ENCODE data around the gene PPP2R2B.

The PPP2R2B gene

GRCh38 chr5:146734936-146735577 is 143.5 kb downstream of the PPP2R2B start:
- TF ChIP-seq FOXM1 (IDR thresholded peaks at IDR 0.05; ENCODE audit: borderline replicate concordance, low read depth) = no peak
- no peak for TF ChIP-seq RAD21 (IDR thresholded peaks at IDR 0.05; ENCODE audit: low read depth)
- no peak for TF ChIP-seq REST (IDR thresholded peaks at IDR 0.05; ENCODE audit: low read depth)
- TF ChIP-seq TAF1 (IDR thresholded peaks at IDR 0.05; ENCODE audit: low read depth) = no peak
- TF ChIP-seq MAX (IDR thresholded peaks at IDR 0.05) = no peak
- no peak for TF ChIP-seq NFIC (IDR thresholded peaks at IDR 0.05)
- no peak for TF ChIP-seq ZBTB7A (IDR thresholded peaks at IDR 0.05; ENCODE audit: low read depth)
- TF ChIP-seq USF1 (IDR thresholded peaks at IDR 0.05) = no peak
- TF ChIP-seq EGR1 (IDR thresholded peaks at IDR 0.05) = no peak
- TF ChIP-seq CEBPB (IDR thresholded peaks at IDR 0.05) = no peak
- no peak for TF ChIP-seq YY1 (IDR thresholded peaks at IDR 0.05; ENCODE audit: low read depth)
- no peak for TF ChIP-seq CREB1 (IDR thresholded peaks at IDR 0.05; ENCODE audit: low read depth)
- TF ChIP-seq EP300 (IDR thresholded peaks at IDR 0.05; ENCODE audit: borderline replicate concordance) = no peak
- TF ChIP-seq TCF12 (IDR thresholded peaks at IDR 0.05; ENCODE audit: low read depth) = no peak
- no peak for TF ChIP-seq TEAD4 (IDR thresholded peaks at IDR 0.05)

GRCh38 chr5:146732962-146733361 is 145.6 kb downstream of the PPP2R2B start:
- TF ChIP-seq EP300 (IDR thresholded peaks at IDR 0.05; ENCODE audit: borderline replicate concordance) (no peak), TCF12 (IDR thresholded peaks at IDR 0.05; ENCODE audit: low read depth) (no peak), MAX (IDR thresholded peaks at IDR 0.05) (no peak), YY1 (IDR thresholded peaks at IDR 0.05; ENCODE audit: low read depth) (no peak), TEAD4 (IDR thresholded peaks at IDR 0.05) (no peak), ZBTB7A (IDR thresholded peaks at IDR 0.05; ENCODE audit: low read depth) (no peak)

- TF ChIP-seq TCF12 (IDR thresholded peaks at IDR 0.05; ENCODE audit: low read depth) (no peak), ZBTB7A (IDR thresholded peaks at IDR 0.05; ENCODE audit: low read depth) (no peak), EP300 (IDR thresholded peaks at IDR 0.05; ENCODE audit: borderline replicate concordance) (no peak), YY1 (IDR thresholded peaks at IDR 0.05; ENCODE audit: low read depth) (no peak), NFIC (IDR thresholded peaks at IDR 0.05) (no peak), CREB1 (IDR thresholded peaks at IDR 0.05; ENCODE audit: low read depth) (no peak), USF1 (IDR thresholded peaks at IDR 0.05) (no peak), TEAD4 (IDR thresholded peaks at IDR 0.05) (no peak), EGR1 (IDR thresholded peaks at IDR 0.05) (no peak), REST (IDR thresholded peaks at IDR 0.05; ENCODE audit: low read depth) (no peak)
Observed at GRCh38 chr5:146731909-146732659, 146.5 kb downstream of the PPP2R2B start.

GRCh38 chr5:146726891-146727290 is 151.7 kb downstream of the PPP2R2B start:
- TF ChIP-seq REST (IDR thresholded peaks at IDR 0.05; ENCODE audit: low read depth) (no peak), MAX (IDR thresholded peaks at IDR 0.05) (no peak), USF1 (IDR thresholded peaks at IDR 0.05) (no peak), YY1 (IDR thresholded peaks at IDR 0.05; ENCODE audit: low read depth) (no peak), FOXM1 (IDR thresholded peaks at IDR 0.05; ENCODE audit: borderline replicate concordance, low read depth) (no peak), EGR1 (IDR thresholded peaks at IDR 0.05) (no peak), EP300 (IDR thresholded peaks at IDR 0.05; ENCODE audit: borderline replicate concordance) (no peak), ZBTB7A (IDR thresholded peaks at IDR 0.05; ENCODE audit: low read depth) (no peak)
